Stimulated activated CD8-positive, alpha-beta memory T cell treated with anti-CD3 and anti-CD28 coated beads, Interleukin-15, amount 100 ng/mL, for 24 hours (primary cell): Measurements from ENCODE around the gene CFL1.

Experiments
- DNase-seq: peaks from one replicate; pipeline ENCODE4 v3.0.0-alpha.2; 2020; ENCODE audit warnings: low read depth

Gene CFL1

DNA sequence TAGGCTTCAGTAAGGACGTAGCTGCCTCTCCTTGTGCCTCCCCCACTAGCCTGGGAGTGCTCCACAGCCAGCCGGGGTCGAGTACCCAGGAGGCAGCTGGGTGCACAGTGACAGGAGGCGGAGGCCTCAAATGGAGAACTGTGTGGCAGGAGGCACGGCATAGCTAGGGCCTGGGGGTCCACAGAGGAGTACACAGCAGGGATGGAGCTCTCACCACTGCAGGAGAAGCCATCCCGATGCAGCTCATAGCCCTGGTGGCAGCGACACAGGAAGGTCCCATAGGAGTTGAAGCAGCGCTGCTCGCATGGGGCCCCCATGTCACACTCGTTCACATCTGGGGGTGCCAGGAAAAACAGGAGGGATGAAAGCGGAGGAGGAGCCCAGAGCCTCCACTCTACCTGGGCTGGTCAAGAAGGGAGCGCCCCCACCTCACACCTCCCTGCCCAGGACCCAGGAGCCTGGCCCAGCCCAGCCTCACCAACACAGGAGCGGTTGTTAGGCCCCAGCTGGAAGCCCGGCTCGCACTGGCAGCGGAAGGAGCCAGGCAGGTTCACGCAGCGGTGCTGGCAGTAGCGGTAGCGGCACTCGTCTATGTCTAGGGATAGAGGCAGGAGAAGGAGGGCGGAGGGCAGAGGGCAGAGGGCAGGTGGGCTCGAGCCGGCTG, 11.8 kb upstream of the CFL1 start:
- no peak for DNase-seq

DNA sequence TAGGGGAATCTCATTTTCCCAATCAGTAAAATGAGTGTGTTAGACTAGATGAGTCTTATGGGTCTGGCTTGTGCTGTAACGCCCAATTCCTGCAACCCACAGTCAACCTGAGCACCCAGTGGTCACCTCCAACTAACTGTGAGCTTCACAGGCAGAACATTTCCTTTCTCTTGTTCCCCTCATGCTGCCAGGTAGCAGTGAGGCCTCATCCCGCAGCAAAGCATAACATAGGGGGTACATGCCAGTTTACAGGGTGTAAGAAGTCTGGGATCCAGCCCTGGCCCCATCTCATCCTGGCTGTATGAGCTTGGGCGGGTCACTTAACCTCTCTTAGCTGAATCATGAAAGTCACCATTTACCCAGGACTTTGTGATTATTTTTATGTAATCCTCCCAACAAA, 10.9 kb upstream of the CFL1 start:
- no peak for DNase-seq

DNA sequence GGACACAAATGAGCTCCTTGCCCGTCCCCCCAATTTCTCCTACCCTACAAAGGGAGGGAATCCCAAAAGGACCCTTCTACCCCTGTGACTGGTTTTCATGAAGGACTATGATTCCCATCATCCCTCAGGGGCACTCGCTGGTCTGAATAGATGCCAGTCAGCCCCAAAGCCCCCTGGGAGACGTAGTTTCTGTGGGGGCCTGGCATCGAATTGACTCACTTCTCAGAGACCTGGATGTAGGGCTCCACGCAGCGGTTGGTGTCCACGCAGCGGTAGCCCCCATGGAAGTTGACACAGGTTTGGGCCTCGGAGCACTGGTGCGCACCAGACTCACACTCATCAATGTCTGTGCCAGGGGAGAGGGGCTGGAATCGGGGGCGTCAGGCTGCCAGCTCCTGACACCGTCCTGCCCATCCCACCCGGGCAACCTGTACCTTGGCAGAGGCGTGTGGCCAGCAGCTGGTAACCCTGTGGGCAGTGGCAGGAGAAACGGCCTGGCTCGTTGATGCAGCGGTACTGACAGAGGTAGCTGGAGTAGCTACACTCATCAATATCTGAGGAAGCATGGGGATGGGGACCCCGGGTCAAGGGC, 10.2 kb upstream of the CFL1 start:
- no peak for DNase-seq

DNA sequence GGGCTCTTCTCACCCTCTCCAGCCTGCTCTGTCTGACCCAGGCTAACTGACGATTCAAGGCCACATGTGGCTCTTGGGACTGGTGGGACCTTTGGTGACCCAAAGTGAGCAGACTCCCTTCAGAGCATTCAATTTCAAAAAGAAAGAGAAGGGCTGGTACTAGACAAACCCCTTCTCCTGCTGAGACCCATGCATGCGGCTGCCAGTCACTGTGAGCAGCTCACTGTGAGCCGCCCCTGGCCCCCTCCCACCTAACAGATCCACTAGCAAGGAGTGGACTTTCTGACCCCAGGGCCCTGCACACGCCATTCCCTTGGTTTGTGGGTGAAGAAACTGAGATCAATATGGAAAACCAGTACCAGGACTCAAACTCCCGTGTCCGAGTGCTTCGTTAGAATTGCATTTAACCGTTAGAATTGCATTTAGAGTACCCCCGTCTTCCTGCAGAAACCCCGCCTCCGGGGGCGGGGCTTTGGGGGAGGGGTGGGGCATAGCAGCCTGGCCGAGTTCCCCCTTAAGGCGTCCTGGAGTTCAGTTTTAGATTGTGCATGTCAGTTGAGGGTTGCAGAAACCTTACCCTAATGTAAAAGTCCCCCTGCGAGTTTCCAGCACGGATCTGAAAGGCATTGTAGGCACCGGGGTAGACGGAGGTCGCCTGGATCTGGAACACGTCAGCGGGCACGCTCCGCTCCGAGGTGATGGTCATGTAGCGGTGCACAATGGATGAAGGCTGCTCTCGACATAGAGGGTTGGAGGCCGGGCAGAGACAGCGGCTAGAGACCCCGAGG, 9.5 kb upstream of the CFL1 start:
- no peak for DNase-seq

DNA sequence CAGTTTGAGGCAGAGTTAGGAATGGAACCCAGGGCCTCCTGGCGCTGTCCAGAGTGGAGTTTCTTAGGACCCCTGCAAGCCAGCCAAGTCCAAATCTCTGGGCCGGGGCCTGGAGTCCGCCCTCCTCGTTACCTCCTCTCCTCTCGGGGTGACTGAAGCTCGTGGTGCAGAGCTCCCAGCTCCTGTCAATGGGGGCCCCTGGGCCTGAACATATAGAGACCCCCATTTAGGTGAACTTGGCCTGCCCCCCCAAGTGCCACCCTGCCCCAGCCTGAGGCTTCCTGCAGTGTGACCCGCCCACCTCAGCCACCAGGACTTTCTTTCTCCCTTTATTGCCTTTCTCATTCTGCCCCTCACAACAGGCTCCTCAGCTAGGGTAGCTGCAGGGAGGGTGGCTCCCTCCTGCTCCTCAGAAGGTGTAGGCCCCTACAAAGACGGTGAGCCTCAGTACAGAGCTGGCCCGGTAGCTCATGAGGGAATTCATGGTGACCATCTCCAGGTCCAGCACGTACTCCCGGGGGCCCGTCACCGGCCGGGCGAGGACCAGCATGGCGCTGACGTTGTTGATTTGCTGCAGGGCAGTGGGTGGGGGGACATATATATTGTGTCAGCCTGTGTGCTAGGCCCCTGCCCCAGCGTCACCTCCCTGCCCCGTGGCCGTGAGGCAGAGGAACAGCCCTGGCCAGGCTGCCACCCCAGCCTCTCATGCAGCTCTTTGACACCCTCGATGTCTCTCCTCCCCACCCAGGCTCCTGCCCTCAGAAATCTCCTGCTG, 8.7 kb upstream of the CFL1 start:
- no peak for DNase-seq

DNA sequence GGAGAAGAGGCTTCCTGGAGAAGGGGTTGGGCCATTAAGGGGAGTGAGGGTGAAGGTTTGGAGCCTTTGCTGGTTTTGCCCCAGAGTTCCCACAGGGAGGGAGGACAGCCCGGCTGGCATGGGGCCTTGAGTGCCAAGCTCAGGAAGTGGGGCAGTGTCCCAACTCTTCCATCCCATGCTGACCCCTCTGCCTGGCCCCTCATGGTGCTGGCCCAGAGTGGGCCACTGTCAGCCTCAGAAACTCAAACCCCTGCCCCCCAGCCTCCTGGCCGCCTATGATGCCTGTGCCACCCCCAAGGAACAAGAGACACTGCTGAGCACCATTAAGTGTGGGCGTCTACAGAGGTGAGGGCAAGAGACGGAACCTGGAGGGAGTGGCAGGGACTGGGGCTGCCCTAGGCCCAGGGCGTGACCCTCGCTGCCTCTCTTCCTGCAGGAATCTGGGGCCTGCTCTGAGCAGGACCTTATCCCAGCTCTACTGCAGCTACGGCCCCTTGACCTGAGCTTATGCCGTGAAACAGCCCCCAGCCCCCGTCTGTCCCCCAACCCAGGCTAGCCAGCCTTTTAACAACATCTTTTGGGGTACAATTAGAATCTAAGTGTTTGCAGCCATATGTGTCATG, 7.7 kb upstream of the CFL1 start:
- no peak for DNase-seq

DNA sequence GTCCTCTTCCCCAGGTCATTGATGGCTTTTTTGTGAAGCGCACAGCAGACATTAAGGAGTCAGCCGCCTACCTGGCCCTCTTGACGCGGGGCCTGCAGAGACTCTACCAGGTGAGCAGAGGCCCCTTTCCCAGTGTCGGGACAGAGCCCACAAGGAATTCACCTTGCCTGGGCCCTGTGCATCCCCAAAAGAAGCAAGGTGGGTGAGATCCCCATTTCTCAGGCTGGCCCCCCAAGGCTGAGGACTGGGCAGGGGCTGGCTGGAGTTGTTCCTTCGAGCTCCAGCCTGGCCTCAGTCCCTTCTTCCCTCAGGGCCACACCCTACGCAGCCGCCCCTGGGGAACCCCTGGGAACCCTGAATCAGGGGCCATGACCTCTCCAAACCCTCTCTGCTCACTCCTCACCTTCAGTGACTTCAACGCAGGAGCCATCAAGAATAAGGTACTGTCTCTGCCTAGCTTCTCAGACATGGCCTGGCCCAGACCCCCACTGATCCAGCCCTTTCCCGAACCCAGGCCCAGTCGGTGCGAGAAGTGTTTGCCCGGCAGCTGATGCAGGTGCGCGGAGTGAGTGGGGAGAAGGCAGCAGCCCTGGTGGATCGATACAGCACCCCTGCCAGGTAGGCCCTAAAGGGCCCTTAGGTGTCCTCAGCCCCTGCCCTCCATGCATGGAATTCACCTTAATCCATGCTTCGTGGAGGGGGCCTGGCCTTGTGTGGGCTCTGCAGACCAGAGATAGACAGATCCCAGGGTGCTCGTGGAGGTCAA, 6.9 kb upstream of the CFL1 start:
- DNase-seq, result no peak

DNA sequence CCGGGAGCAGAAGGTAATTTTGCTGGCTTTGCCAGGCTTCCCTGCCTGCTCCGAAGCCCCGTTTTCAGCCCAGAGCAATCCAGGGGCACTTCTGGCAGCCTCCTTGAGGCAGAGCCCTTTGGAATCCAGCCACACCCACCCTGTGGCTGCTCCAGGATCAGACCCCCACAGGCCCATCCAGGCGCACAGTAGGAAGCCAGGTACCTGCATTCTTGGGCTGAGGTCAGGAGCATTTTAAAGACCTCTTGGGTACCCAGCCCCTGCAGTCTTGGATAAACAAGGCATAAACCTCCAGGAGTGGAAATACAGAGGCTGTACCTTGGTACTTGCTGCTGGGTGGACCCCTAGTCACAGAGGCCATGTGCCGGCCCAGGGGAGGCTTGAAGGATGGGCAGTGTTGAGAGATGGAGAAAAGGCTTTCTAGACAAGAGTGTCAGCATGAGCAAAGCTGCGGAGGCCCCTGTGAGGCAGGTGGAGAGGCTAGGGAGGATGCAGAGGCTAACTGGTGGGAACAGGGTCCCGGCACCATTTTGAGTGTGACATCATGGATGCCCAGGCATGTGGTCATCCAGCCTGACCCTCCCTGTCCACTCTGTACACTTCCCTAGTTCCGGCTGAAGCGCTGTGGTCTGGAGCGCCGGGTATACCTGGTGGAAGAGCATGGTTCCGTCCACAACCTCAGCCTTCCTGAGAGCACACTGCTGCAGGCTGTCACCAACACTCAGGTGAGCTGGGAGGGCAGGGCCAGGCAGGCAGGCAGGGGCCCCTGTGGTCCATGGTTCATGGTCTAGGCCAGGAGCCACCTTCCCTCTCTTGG, 6.1 kb upstream of the CFL1 start:
- DNase-seq, result no peak

DNA sequence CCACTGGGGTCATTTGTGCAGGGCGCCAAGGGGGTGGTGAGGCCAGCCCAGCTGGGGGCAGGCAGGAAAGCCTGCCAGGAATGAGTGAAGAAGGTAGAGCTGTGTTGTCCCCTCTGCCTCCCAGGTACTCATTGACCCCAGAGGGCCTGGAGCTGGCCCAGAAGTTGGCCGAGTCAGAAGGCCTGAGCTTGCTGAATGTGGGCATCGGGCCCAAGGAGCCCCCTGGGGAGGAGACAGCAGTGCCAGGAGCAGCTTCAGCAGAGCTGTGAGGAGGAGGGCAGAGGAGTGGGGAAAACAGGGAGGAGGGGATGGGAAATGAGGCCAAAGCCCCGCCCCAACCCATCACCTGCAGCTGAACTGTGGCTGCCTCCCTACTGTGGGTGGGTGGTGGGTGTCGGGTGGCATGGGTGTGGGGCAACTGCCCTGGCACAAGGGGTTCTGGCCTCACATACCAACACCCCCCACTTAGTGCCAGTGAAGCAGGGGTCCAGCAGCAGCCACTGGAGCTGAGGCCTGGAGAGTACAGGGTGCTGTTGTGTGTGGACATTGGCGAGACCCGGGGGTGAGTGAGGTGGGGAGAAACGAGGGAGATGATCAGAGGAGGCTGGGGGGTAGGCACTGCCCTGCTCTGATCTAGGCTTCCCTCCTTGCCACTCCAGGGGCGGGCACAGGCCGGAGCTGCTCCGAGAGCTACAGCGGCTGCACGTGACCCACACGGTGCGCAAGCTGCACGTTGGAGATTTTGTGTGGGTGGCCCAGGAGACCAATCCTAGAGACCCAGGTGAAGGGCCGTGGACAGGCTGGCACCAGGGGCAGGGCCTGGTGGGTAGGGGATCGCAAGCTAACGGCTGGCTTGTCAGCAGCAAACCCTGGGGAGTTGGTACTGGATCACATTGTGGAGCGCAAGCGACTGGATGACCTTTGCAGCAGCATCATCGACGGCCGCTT, 5.2 kb upstream of the CFL1 start:
- no peak for DNase-seq

DNA sequence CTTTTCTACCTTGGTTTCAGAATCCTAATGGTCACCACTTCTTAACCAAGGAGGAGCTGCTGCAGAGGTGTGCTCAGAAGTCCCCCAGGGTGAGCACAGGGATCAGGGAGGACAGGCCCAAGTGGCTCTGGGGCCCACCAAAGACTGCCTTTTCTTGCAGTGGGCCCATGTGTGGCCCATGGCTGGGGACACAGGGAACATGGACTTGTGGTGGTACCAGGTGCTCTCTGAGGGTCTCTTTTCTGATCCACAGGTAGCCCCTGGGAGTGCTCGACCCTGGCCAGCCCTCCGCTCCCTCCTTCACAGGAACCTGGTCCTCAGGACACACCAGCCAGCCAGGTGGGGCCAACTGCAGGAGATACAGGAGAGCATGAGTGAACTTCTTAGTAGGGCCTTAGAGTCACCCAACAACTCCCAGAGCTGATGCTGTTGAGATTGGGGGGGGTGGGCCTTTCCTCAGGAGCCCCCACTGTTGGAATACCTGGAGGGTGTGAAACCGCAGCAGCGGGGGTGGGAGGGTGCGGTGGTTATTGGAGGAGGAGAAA, 4.3 kb upstream of the CFL1 start:
- DNase-seq, result no peak

DNA sequence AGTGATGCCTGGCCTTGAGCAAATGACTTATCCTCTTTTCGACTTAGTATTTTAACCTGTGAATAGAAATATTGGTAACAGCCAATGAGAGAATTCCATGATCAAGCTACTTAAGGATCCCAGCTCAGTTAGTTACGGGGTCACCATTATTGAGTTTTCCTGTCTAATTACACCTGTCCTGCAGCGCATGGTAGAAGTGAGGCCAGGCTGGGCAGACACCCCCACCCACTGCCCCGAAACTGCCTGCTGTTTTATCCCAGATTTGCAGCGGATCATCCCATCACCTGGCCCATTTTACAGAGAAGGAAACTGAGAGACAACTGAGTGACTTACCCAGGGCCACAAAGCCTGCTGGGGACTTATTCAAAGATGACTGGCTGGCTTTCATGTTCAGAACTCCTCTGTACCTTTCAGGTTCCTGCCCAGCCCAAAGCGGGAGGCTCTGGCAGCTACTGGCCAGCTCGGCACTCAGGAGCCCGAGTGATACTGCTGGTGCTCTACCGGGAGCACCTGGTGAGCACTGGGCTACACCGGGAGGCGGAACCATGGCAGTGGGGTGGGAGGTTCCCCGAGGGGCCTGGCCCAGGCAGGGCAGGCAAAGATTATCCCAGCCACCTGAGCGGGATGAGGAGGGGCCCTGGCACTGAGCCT, 3.7 kb upstream of the CFL1 start:
- DNase-seq, result no peak

DNA sequence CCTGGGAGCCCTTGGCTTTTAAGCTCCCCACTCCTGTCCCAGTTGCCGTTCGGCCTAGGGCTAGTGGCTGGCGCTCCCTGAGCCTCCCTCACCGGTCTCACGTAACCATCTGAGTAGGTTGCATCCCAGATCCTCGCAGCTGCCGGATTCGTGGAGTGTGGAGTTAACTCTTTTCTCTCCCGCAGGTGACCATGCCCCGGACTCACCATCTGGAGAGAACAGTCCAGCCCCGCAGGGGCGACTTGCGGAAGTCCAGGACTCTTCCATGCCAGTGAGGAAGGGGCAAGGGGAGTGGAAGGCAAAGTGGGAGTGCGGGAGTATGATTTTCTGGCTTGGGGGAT, 3.2 kb upstream of the CFL1 start:
- DNase-seq, result no peak

DNA sequence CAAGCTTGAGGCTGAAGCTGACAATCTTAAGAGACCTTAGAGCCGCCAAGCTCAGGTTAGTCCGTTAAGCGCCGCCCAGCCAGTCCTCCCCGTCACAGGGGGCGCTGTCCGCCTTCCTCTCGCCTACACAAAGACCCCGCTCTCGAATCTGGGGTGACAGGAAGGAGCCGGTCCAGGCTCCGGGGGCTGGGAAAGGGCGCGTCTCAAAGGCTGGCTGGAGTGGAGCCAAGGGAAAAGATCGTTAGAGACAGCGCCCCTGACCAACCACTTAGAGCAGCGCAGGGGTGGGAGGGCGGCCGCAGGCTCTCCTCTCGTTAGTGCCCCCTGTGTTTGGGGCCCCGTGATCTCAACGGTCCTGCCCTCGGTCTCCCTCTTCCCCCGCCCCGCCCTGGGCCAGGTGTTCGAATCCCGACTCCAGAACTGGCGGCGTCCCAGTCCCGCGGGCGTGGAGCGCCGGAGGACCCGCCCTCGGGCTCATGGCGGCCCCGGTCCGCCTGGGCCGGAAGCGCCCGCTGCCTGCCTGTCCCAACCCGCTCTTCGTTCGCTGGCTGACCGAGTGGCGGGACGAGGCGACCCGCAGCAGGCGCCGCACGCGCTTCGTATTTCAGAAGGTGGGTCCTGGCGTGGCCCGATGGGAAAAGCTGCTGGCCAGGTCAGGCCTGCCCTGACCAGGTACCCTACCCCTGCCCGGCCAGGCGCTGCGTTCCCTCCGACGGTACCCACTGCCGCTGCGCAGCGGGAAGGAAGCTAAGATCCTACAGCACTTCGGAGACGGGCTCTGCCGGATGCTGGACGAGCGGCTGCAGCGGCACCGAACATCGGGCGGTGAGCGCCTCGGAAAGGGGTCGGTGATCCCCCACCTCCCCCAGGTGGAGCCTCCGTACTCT, 2.5 kb upstream of the CFL1 start, which contains the start of gene MUS81:
Gene MUS81, plus strand, starts transcription at position 156 of the 887 bp plus-strand sequence. Its CDS starts 321 bp downstream, at position 477.
- peak; percentile 91 for DNase-seq

DNA sequence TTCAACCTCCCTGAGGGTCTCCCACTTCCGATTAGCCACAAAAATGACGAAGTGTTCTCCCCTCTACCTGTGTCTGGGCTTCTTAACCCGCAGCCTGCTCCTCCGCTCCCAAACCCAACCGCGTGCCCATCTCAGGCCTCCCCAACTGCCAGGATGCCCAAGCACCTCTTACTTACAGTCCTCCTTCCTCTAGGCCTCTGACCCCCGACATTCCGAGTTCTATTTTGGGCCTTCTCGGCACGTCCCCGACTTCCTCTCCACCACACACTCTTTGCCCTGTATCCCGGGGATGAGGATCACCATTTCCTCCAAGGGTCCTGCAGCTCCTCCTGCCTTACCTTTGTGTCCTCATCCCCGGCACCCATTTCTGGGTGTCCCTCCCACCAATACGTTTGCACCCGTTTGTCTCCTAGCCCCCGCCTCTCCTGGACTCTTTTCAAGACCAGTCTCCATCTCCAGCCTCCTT, 1.9 kb upstream of the CFL1 start:
- peak; percentile 31 for DNase-seq

DNA sequence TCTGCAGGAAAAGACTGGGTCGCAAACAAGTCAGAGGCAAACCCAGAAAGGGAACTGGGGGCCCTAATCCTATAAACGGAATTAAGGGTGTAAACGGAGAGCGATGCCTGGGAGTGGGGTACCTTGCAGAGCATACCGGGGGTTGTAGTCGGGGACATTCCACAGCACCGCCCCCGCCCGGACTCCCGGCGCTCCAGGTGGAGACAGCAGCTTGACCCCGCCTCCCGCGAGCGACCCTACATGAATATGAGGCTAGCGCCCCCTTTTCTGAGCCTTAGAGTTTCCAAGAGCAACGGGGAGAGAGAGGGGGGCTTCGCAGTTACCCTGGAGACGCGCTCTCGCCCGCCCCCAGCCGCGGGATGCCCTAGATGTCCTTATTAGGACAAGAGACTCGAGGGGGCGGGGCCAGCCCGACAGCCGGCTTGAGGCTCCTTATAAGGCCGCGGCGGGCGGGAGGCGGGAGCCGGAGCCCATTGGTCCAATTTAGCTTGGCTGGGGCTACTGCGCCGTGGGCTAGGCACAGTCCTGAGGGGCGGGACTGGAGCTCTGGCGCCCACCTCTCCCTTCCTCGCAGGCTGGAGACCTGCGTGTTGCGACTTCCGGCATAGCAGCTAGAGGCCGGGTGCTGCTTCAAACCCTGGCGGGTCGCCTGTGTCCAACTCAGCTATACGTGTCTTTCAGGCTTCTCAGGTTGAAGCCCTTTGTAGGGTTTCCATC, 1.3 kb upstream of the CFL1 start:
- DNase-seq, result peak; percentile 89

DNA sequence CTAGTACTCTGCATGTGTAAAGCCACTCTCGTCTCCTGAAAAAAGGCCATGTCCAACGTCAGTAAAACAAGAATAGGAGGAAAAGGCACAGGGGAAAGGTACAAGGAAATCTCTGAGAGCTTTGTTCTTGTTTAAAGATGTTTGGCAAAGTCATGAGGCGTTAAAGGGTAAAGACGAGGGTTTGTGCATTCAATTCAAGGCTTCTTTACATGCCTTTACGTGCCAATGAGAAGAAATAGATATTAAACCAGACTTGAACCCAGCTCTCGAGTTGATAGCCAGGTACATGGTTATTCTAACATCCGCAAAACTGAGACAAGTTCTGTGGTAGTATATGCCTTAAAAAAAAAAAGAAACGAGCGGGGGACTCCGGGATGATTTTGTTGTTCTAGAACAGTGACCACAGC, 704 bp upstream of the CFL1 start:
- DNase-seq, result no peak

DNA sequence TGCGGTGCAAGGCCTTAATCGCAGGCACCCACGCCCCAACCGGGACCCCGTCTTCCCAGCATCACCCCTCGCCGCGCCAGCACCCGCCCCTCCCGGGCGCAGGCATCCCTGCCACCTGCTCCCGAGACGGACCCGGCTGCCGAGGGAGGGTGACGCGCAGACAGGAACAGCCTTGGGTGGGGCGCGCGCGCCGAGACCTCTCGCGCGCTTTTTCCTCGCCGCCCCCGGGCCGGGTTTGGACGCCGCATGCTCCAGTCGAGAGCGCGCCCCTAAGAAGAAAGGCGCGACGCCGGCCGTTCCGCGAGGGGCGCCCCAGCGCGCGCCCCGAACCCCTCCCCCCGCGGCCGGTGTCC, 504 bp downstream of the CFL1 start:
- DNase-seq, result no peak
